OCI-LY7 (cell line): Measurements from ENCODE around the gene SPOCK1. TPM values are rescaled to one million over a fixed set of nuclear protein-coding genes. Genes with fewer than 3 reads are reported as not detected.
"Not testable (repeated sequence)": the region's sequence is repeated elsewhere in the genome, so short reads cannot be mapped to it uniquely, and the experiment has no call there.

Source experiments
- BruUV-seq: library from RNA; stranded (reverse); fragments of 400-500 nt; replicated peaks from 2 replicates; lab custom pipeline; 2021; lab: Mats Ljungman, UMichigan
- CTCF ChIA-PET: fragments of 300-600 bp; sonication (Branson Sonifier 250); formaldehyde crosslinking; loops from one replicate; lab custom pipeline; 2022; ENCODE audit warnings: antibody characterized with exemption; ENCODE audit not compliant: unreplicated experiment; lab: Charles Lee
- POLR2A ChIA-PET: fragments of 300-600 bp; sonication (Branson Sonifier 250); formaldehyde crosslinking; loops from one replicate; lab custom pipeline; 2022; ENCODE audit warnings: antibody characterized with exemption; lab: Charles Lee
- DNase-seq: peaks from one replicate; pipeline ENCODE4 v3.0.0-alpha.2; 2015; ENCODE audit warnings: low spot score
- H2AFZ ChIP-seq: fragments of 200-600 bp; sonication (generic), shearing (Covaris generic); 2 replicates; pipeline ENCODE4 v1.6.1; 2014; ENCODE audit warnings: mild to moderate bottlenecking, antibody characterized with exemption, low read length, moderate library complexity
- H3K27ac ChIP-seq: fragments of 200-600 bp; sonication (generic); 2 replicates; pipeline ENCODE4 v1.5.1; 2014; ENCODE audit warnings: mixed run types, low read depth, mild to moderate bottlenecking, moderate library complexity, low read length, inconsistent platforms; ENCODE audit not compliant: poor library complexity, severe bottlenecking
- H3K36me3 ChIP-seq: fragments of 200-600 bp; sonication (generic); 2 replicates; pipeline ENCODE4 v1.6.1; 2014; ENCODE audit warnings: mild to moderate bottlenecking, antibody characterized with exemption, low read length, moderate library complexity, mixed read lengths; ENCODE audit not compliant: insufficient read depth
- H3K4me1 ChIP-seq: fragments of 200-600 bp; sonication (generic); 2 replicates; pipeline ENCODE4 v1.5.1; 2014; ENCODE audit warnings: mild to moderate bottlenecking, low read length; ENCODE audit not compliant: insufficient read depth, poor library complexity, severe bottlenecking
- H3K4me2 ChIP-seq: fragments of 200-600 bp; sonication (generic); 2 replicates; pipeline ENCODE4 v1.6.1; 2014; ENCODE audit warnings: mild to moderate bottlenecking, low read length
- H3K4me3 ChIP-seq: fragments of 200-600 bp; sonication (generic); 2 replicates; pipeline ENCODE4 v1.5.1; 2014; ENCODE audit warnings: mild to moderate bottlenecking, low read depth, low read length; ENCODE audit not compliant: poor library complexity, severe bottlenecking
- H3K79me2 ChIP-seq: fragments of 200-600 bp; sonication (generic); 2 replicates; pipeline ENCODE4 v1.6.1; 2016; ENCODE audit warnings: low read depth, mild to moderate bottlenecking, low read length, moderate library complexity, mixed read lengths; ENCODE audit not compliant: insufficient read depth
- H3K9me2 ChIP-seq: fragments of 200-600 bp; sonication (generic); 2 replicates; pipeline ENCODE4 v1.6.1; 2016; ENCODE audit warnings: mild to moderate bottlenecking, low read length, mixed read lengths; ENCODE audit not compliant: insufficient read depth
- H3K9me3 ChIP-seq: fragments of 200-600 bp; sonication (generic); 2 replicates; pipeline ENCODE4 v1.6.1; 2014; ENCODE audit warnings: mild to moderate bottlenecking, mixed run types, low read length, mixed read lengths
- H4K20me1 ChIP-seq: fragments of 200-600 bp; sonication (generic); 2 replicates; pipeline ENCODE4 v1.6.1; 2014; ENCODE audit warnings: mild to moderate bottlenecking, antibody characterized with exemption, low read length, moderate library complexity, mixed read lengths; ENCODE audit not compliant: insufficient read depth
- CTCF ChIP-seq: fragments of 200-600 bp; sonication (generic); conservative IDR thresholded peaks from 2 replicates; pipeline ENCODE4 v1.5.1; 2014; ENCODE audit warnings: mild to moderate bottlenecking, antibody characterized with exemption, low read length, moderate library complexity, mixed read lengths
- EZH2phosphoT487 ChIP-seq: fragments of 200-600 bp; sonication (generic); IDR thresholded peaks from 2 replicates; pipeline ENCODE4 v1.6.1; 2018; ENCODE audit warnings: low read depth, borderline replicate concordance, mild to moderate bottlenecking, mixed run types, antibody characterized with exemption, low read length, moderate library complexity, mixed read lengths
- intact Hi-C: fragments of 100-400 bp; cut with micrococcal nuclease; formaldehyde crosslinking; loops from one replicate; pipeline ENCODE4 v1.10.0; 2022; ENCODE audit not compliant: unreplicated experiment
- total RNA-seq, 2 experiments: library from RNA; depleted of rRNA in 1 of 2; stranded (reverse); fragments of >200 nt in 1 of 2; shearing (Covaris generic) in 1 of 2; gene quantifications; 2 replicates each; pipeline ENCODE4 v1.2.3, GENCODE V29; 2014 to 2022

The SPOCK1 gene
- total RNA-seq, 2 experiments from 2014 or later: 0.29 to 1.5 TPM

DNA sequence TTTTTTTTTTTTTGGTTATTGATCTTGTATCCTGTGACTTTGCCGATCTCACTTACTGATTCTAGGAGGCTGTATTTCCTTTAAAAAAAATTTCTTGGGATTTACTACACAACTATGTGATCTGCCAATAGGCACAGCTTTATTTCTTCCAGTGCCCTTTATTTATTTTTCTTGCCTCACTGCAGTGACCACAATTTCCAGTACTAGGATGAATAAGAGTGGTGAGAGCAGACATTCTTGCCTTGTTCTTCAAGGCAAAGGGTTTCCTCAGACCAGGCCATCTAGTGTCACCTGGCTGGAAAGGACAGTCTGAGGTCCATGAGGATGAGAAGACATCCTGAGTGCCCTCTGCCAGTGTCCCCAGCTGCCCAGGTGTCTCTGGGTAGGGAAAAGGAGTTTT lies 265.4 kb downstream of the SPOCK1 start:
- intact Hi-C loops: no loop called here
- Histone ChIP-seq H3K4me2 (no peak overlapping the region), H3K79me2 (no peaks in the 10 kb centered on the region), H3K9me3 (no peaks in the 10 kb centered on the region), H3K27ac (no peak overlapping the region), H2AFZ (no peak overlapping the region), H3K4me3 (no peak overlapping the region), H4K20me1 (no peaks in the 10 kb centered on the region), H3K4me1 (no peaks in the 10 kb centered on the region), H3K36me3 (no peaks in the 10 kb centered on the region), H3K9me2 (no peaks in the 10 kb centered on the region)
- TF ChIP-seq CTCF (no peak), EZH2phosphoT487 (no peak)
- POLR2A ChIA-PET: no interaction called here
- no peak for DNase-seq
- BruUV-seq: no TSS peak
- CTCF ChIA-PET: no interaction called here

GRCh38 chr5:137233304-137233703 lies 265.8 kb downstream of the SPOCK1 start:
- BruUV-seq, H3K27ac ChIP-seq, H3K9me3 ChIP-seq, intact Hi-C loops, H2AFZ ChIP-seq, H3K79me2 ChIP-seq, H4K20me1 ChIP-seq, H3K36me3 ChIP-seq, DNase-seq, H3K4me2 ChIP-seq, CTCF ChIA-PET, H3K4me1 ChIP-seq, H3K9me2 ChIP-seq, H3K4me3 ChIP-seq: not testable (repeated sequence)
- POLR2A ChIA-PET: interaction anchor here (0.6 kb wide), 1 partner anchor 338 kb away, joined by 5 read pairs; no protein-coding TSS in a partner anchor

GRCh38 chr5:137231540-137231939 lies 267.6 kb downstream of the SPOCK1 start:
- CTCF ChIA-PET: no interaction called here
- no TSS peak for BruUV-seq

More at GRCh38 chr5:137231540-137231939, 267.6 kb downstream of the SPOCK1 start:
- Histone ChIP-seq H3K4me2 (no peak overlapping the region), H4K20me1 (no peaks in the 10 kb centered on the region), H3K27ac (no peak overlapping the region), H3K9me2 (no peaks in the 10 kb centered on the region), H3K79me2 (no peaks in the 10 kb centered on the region), H3K36me3 (no peaks in the 10 kb centered on the region), H3K4me3 (no peak overlapping the region), H2AFZ (no peak overlapping the region), H3K4me1 (no peaks in the 10 kb centered on the region), H3K9me3 (no peaks in the 10 kb centered on the region)
- POLR2A ChIA-PET: no interaction called here
- intact Hi-C loops: no loop called here
- TF ChIP-seq CTCF: no peak
- TF ChIP-seq EZH2phosphoT487: no peak
- no peak for DNase-seq
